BE2C (cell line): ENCODE results near the gene RAB6A.
A peak's percentile ranks its signal among the peaks of the same experiment; 100 is the strongest.
"Not testable (repeated sequence)": the region's sequence is repeated elsewhere in the genome, so short reads cannot be mapped to it uniquely, and the experiment has no call there.

ENCODE experiments used
- DNase-seq: peaks from one replicate; pipeline ENCODE4 v3.0.0-alpha.2; 2020
- H3K27me3 ChIP-seq: fragments of 250-450 bp; sonication (Bioruptor Pico); 2 replicates; pipeline ENCODE4 v1.5.1; 2020; ENCODE audit warnings: mild to moderate bottlenecking
- H3K36me3 ChIP-seq: fragments of 250-450 bp; sonication (Bioruptor Pico); 2 replicates; pipeline ENCODE4 v1.5.1; 2020; ENCODE audit warnings: mild to moderate bottlenecking
- H3K4me1 ChIP-seq: fragments of 250-450 bp; sonication (Bioruptor Pico); 2 replicates; pipeline ENCODE4 v1.5.1; 2020
- H3K4me3 ChIP-seq: 2 replicates; pipeline ENCODE4 v1.5.1; 2011; ENCODE audit warnings: low read depth, low read length
- H3K9me3 ChIP-seq: fragments of 250-450 bp; sonication (Bioruptor Pico); 2 replicates; pipeline ENCODE4 v1.5.1; 2020
- CTCF ChIP-seq: IDR thresholded peaks from 2 replicates; pipeline ENCODE4 v1.5.1; 2012; ENCODE audit warnings: mild to moderate bottlenecking, low read depth, low read length

The RAB6A gene

GRCh38 chr11:73779084-73779902, 18.4 kb upstream of the RAB6A start:
- peaks cover 6% of the 10 kb centered on the region for H3K4me1 ChIP-seq
- H3K4me3 ChIP-seq = peak overlapping the region; percentile 67
- peak; percentile 100 for DNase-seq
- no peak for TF ChIP-seq CTCF
- no peaks in the 10 kb centered on the region for H3K36me3 ChIP-seq
- H3K27me3 ChIP-seq = no peaks in the 10 kb centered on the region
- no peaks in the 10 kb centered on the region for H3K9me3 ChIP-seq

- H3K4me1 ChIP-seq, H3K4me3 ChIP-seq, H3K27me3 ChIP-seq, DNase-seq, H3K9me3 ChIP-seq, H3K36me3 ChIP-seq: not testable (repeated sequence)
Observed at GRCh38 chr11:73770811-73771210, 9.9 kb upstream of the RAB6A start.

GRCh38 chr11:73766763-73767162, 5.9 kb upstream of the RAB6A start:
- no peak for TF ChIP-seq CTCF
- Histone ChIP-seq H3K27me3 (peaks cover 4% of the 10 kb centered on the region; the same call in 1 of the 2 replicates), H3K4me1 (no peaks in the 10 kb centered on the region), H3K4me3 (no peak overlapping the region), H3K36me3 (no peaks in the 10 kb centered on the region), H3K9me3 (no peaks in the 10 kb centered on the region)
- no peak for DNase-seq

GRCh38 chr11:73762732-73763131, 1.9 kb upstream of the RAB6A start:
- Histone ChIP-seq H3K4me1 (no peaks in the 10 kb centered on the region), H3K4me3 (no peak overlapping the region), H3K36me3 (peaks cover 2% of the 10 kb centered on the region; the same call in 1 of the 2 replicates), H3K27me3 (peaks cover 4% of the 10 kb centered on the region; the same call in 1 of the 2 replicates), H3K9me3 (no peaks in the 10 kb centered on the region)
- TF ChIP-seq CTCF = no peak
- DNase-seq = no peak

GRCh38 chr11:73761403-73761945, 600 bp upstream of the RAB6A start:
- H3K4me1 ChIP-seq = no peaks in the 10 kb centered on the region
- DNase-seq = no peak

GRCh38 chr11:73760135-73760678, 667 bp downstream of the RAB6A start:
- peak overlapping the region; percentile 96 for H3K4me3 ChIP-seq
- DNase-seq = peak; percentile 29
- H3K9me3 ChIP-seq = no peaks in the 10 kb centered on the region
- no peak for TF ChIP-seq CTCF
- H3K36me3 ChIP-seq = peaks cover 2% of the 10 kb centered on the region; the same call in 1 of the 2 replicates
- no peaks in the 10 kb centered on the region for H3K27me3 ChIP-seq
- H3K4me1 ChIP-seq = no peaks in the 10 kb centered on the region

More at GRCh38 chr11:73761403-73761945, 600 bp upstream of the RAB6A start:
- Histone ChIP-seq H3K4me3 (peak overlapping the region; percentile 53), H3K36me3 (peaks cover 2% of the 10 kb centered on the region; the same call in 1 of the 2 replicates), H3K27me3 (peaks cover 2% of the 10 kb centered on the region; the same call in 1 of the 2 replicates), H3K9me3 (no peaks in the 10 kb centered on the region)
- TF ChIP-seq CTCF = no peak
